ENCODE measurements around the gene AIPL1. TPM values are rescaled to one million over a fixed set of nuclear protein-coding genes. Genes with fewer than 3 reads are reported as not detected.
A peak's percentile ranks its signal among the peaks of the same experiment; 100 is the strongest.

Gene AIPL1
- total RNA-seq, 3 donors from 2014 or later: not detected

- Histone ChIP-seq H3K9me3 (no peaks in the 10 kb centered on the region), H3K36me3 (no peaks in the 10 kb centered on the region), H3K27me3 (no peaks in the 10 kb centered on the region), H3K27ac (peak within 1 kb of the TSS; percentile 5 to 58), H3K4me1 (no peaks in the 10 kb centered on the region), H3K4me3 (peak within 1 kb of the TSS; percentile 45 to 67 (median 66))
- no peak for TF ChIP-seq POLR2A (IDR thresholded peaks at IDR 0.05)
- TF ChIP-seq CTCF (IDR thresholded peaks at IDR 0.05): no peak
- intact Hi-C loops (cut with DNase I; ENCODE audit: low total_unique reads): no loop called here
- DNase-seq (ENCODE audit: low spot score in 2 of 2): peak; percentile 94 to 96
These were observed 9.0 kb upstream of the AIPL1 start, which contains the start of gene PIMREG for GRCh38 chr17:6443692-6444570. PIMREG (plus strand) TSS chr17:6444455; CDS start chr17:6445111, 656 bp downstream.

- Histone ChIP-seq H3K4me3 (no peak overlapping the region), H3K36me3 (no peaks in the 10 kb centered on the region), H3K27ac (no peak overlapping the region), H3K27me3 (no peaks in the 10 kb centered on the region), H3K9me3 (no peaks in the 10 kb centered on the region), H3K4me1 (no peaks in the 10 kb centered on the region)
- TF ChIP-seq CTCF (IDR thresholded peaks at IDR 0.05) (no peak), POLR2A (IDR thresholded peaks at IDR 0.05) (no peak), POLR2AphosphoS5 (IDR thresholded peaks at IDR 0.05) (no peak)
- no peak for DNase-seq (ENCODE audit: low spot score in 2 of 2)
- intact Hi-C loops (cut with DNase I; ENCODE audit: low total_unique reads): no loop called here
These were observed 7.9 kb upstream of the AIPL1 start for GRCh38 chr17:6442775-6443174.

GRCh38 chr17:6439951-6440350 lies 5.0 kb upstream of the AIPL1 start:
- Histone ChIP-seq H3K27me3 (peaks cover 0 to 12% of the 10 kb centered on the region in 2 donors), H3K4me1 (no peaks in the 10 kb centered on the region), H3K9me3 (no peaks in the 10 kb centered on the region), H3K27ac (no peak overlapping the region), H3K4me3 (no peak overlapping the region), H3K36me3 (no peaks in the 10 kb centered on the region)
- intact Hi-C loops (cut with DNase I; ENCODE audit: low total_unique reads): no loop called here
- no peak for DNase-seq (ENCODE audit: low spot score in 2 of 2)
- TF ChIP-seq POLR2AphosphoS5 (IDR thresholded peaks at IDR 0.05) (no peak), POLR2A (IDR thresholded peaks at IDR 0.05) (no peak), CTCF (IDR thresholded peaks at IDR 0.05) (no peak)

- TF ChIP-seq CTCF (IDR thresholded peaks at IDR 0.05) (no peak), POLR2A (IDR thresholded peaks at IDR 0.05) (no peak), POLR2AphosphoS5 (IDR thresholded peaks at IDR 0.05) (no peak)
- Histone ChIP-seq H3K9me3 (no peaks in the 10 kb centered on the region), H3K27ac (no peak overlapping the region), H3K36me3 (no peaks in the 10 kb centered on the region), H3K4me3 (no peak overlapping the region), H3K27me3 (peaks cover 0 to 12% of the 10 kb centered on the region in 2 donors), H3K4me1 (no peaks in the 10 kb centered on the region)
- intact Hi-C loops (cut with DNase I; ENCODE audit: low total_unique reads): no loop called here
- DNase-seq (ENCODE audit: low spot score in 2 of 2): no peak
These were observed 3.0 kb upstream of the AIPL1 start for GRCh38 chr17:6437956-6438355.

GRCh38 chr17:6437466-6437865 lies 2.5 kb upstream of the AIPL1 start:
- intact Hi-C loops (cut with DNase I; ENCODE audit: low total_unique reads): no loop called here
- DNase-seq (ENCODE audit: low spot score in 2 of 2): no peak
- Histone ChIP-seq H3K4me3 (no peak overlapping the region), H3K27ac (no peak overlapping the region), H3K4me1 (no peaks in the 10 kb centered on the region), H3K36me3 (no peaks in the 10 kb centered on the region), H3K9me3 (no peaks in the 10 kb centered on the region), H3K27me3 (peaks cover 0 to 12% of the 10 kb centered on the region in 2 donors)
- TF ChIP-seq CTCF (IDR thresholded peaks at IDR 0.05) (no peak), POLR2AphosphoS5 (IDR thresholded peaks at IDR 0.05) (no peak), POLR2A (IDR thresholded peaks at IDR 0.05) (no peak)
